ENCODE measurements around the gene JAML. TPM values are rescaled to one million over a fixed set of nuclear protein-coding genes. Genes with fewer than 3 reads are reported as not detected.

JAML gene
- polyA plus RNA-seq, 1 donor (not counting 4 experiments of a cell fraction or from before 2014, with no cell fraction given) = 0.01 TPM

GRCh38 chr11:118272001-118272400, 47.2 kb upstream of the JAML start:
- dilution Hi-C loops (cut with MboI; ENCODE audit: extremely low pct_ligation_motif_present, low sequenced_read_pairs) = no loop called here
- no peak for FAIRE-seq

GRCh38 chr11:118267486-118267885, 42.7 kb upstream of the JAML start:
- peaks cover 15% of the 10 kb centered on the region for H3K79me2 ChIP-seq (ENCODE audit: control insufficient read depth, insufficient read depth, low read length)
- H3K4me3 ChIP-seq (ENCODE audit: control insufficient read depth in 2 of 3, extremely low read depth in 1 of 3, insufficient read depth in 2 of 3, low read depth in 1 of 3, low read length in 3 of 3) = no peak overlapping the region
- no peak overlapping the region for H3K9ac ChIP-seq (ENCODE audit: control insufficient read depth, extremely low read depth, insufficient read depth, low read length)
- H3K36me3 ChIP-seq (ENCODE audit: control insufficient read depth in 2 of 2, extremely low read depth in 1 of 2, insufficient read depth in 2 of 2, low read length in 2 of 2) = peaks cover 1 to 6% of the 10 kb centered on the region in 2 experiments
- H4K20me1 ChIP-seq (ENCODE audit: control insufficient read depth, extremely low read depth, insufficient read depth, low read length) = no peaks in the 10 kb centered on the region
- peaks cover 42% of the 10 kb centered on the region for H3K4me1 ChIP-seq (ENCODE audit: control insufficient read depth, extremely low read depth, insufficient read depth, low read length)
- H2AFZ ChIP-seq (ENCODE audit: control insufficient read depth, low read length) = no peak overlapping the region
- H3K27me3 ChIP-seq (ENCODE audit: control insufficient read depth, extremely low read depth, insufficient read depth, low read length) = no peaks in the 10 kb centered on the region
- TF ChIP-seq EZH2 (IDR thresholded peaks at IDR 0.05; ENCODE audit: low read length) (no peak), CTCF (optimal IDR thresholded peaks at IDR 0.05 in 1 of 3, IDR thresholded peaks at IDR 0.05 in 1 of 3, conservative IDR thresholded peaks at IDR 0.05 in 1 of 3; ENCODE audit: extremely low read depth in 1 of 3, insufficient read depth in 2 of 3, low read length in 3 of 3) (no peak)
- dilution Hi-C loops (cut with MboI; ENCODE audit: extremely low pct_ligation_motif_present, low sequenced_read_pairs) = no loop called here
- no peaks in the 10 kb centered on the region for H3K9me1 ChIP-seq (ENCODE audit: control insufficient read depth, extremely low read depth, insufficient read depth, low read length)
- H3K27ac ChIP-seq (ENCODE audit: control insufficient read depth, insufficient read depth, low read length) = peak overlapping the region; percentile 27
- H3K9me3 ChIP-seq (ENCODE audit: control insufficient read depth, low read depth, low read length) = no peaks in the 10 kb centered on the region
- peak; percentile 92 for FAIRE-seq
- no peak for DNase-seq (ENCODE audit: low read depth, low spot score)
- peak overlapping the region; percentile 97 for H3K4me2 ChIP-seq (ENCODE audit: control insufficient read depth, extremely low read depth, insufficient read depth, low read depth, low read length)

More at GRCh38 chr11:118272001-118272400, 47.2 kb upstream of the JAML start:
- H3K36me3 ChIP-seq (ENCODE audit: control insufficient read depth in 2 of 2, extremely low read depth in 1 of 2, insufficient read depth in 2 of 2, low read length in 2 of 2) = no peaks in the 10 kb centered on the region
- no peak overlapping the region for H3K27ac ChIP-seq (ENCODE audit: control insufficient read depth, insufficient read depth, low read length)
- no peak overlapping the region for H3K9ac ChIP-seq (ENCODE audit: control insufficient read depth, extremely low read depth, insufficient read depth, low read length)
- no peaks in the 10 kb centered on the region for H3K9me1 ChIP-seq (ENCODE audit: control insufficient read depth, extremely low read depth, insufficient read depth, low read length)
- no peaks in the 10 kb centered on the region for H4K20me1 ChIP-seq (ENCODE audit: control insufficient read depth, extremely low read depth, insufficient read depth, low read length)
- no peaks in the 10 kb centered on the region for H3K9me3 ChIP-seq (ENCODE audit: control insufficient read depth, low read depth, low read length)
- DNase-seq (ENCODE audit: low read depth, low spot score) = no peak
- H3K4me1 ChIP-seq (ENCODE audit: control insufficient read depth, extremely low read depth, insufficient read depth, low read length) = peaks cover 46% of the 10 kb centered on the region
- no peak overlapping the region for H3K4me3 ChIP-seq (ENCODE audit: control insufficient read depth in 2 of 3, extremely low read depth in 1 of 3, insufficient read depth in 2 of 3, low read depth in 1 of 3, low read length in 3 of 3)
- TF ChIP-seq EZH2 (IDR thresholded peaks at IDR 0.05; ENCODE audit: low read length) = no peak
- no peak for TF ChIP-seq CTCF (optimal IDR thresholded peaks at IDR 0.05 in 1 of 3, IDR thresholded peaks at IDR 0.05 in 1 of 3, conservative IDR thresholded peaks at IDR 0.05 in 1 of 3; ENCODE audit: extremely low read depth in 1 of 3, insufficient read depth in 2 of 3, low read length in 3 of 3)
- H3K79me2 ChIP-seq (ENCODE audit: control insufficient read depth, insufficient read depth, low read length) = no peaks in the 10 kb centered on the region
- H3K27me3 ChIP-seq (ENCODE audit: control insufficient read depth, extremely low read depth, insufficient read depth, low read length) = no peaks in the 10 kb centered on the region
- no peak overlapping the region for H3K4me2 ChIP-seq (ENCODE audit: control insufficient read depth, extremely low read depth, insufficient read depth, low read depth, low read length)
- no peak overlapping the region for H2AFZ ChIP-seq (ENCODE audit: control insufficient read depth, low read length)
